Measurements from ENCODE around the gene SERPINB8.

The SERPINB8 gene

GRCh38 chr18:63970809-63971205 lies 926 bp downstream of the SERPINB8 start:
- Histone ChIP-seq H3K27me3 (ENCODE audit: insufficient read depth, poor library complexity, severe bottlenecking) (no peaks in the 10 kb centered on the region), H3K4me3 (replicated peaks; ENCODE audit: insufficient read depth, low read length) (peak overlapping the region; percentile 95), H3K27ac (replicated peaks) (peak overlapping the region; percentile 87)
- TF ChIP-seq GABPA (IDR thresholded peaks at IDR 0.05; ENCODE audit: low read depth) = no peak
- TF ChIP-seq POLR2AphosphoS5 (IDR thresholded peaks at IDR 0.05; ENCODE audit: low read depth) = no peak
- TF ChIP-seq REST (IDR thresholded peaks at IDR 0.05; ENCODE audit: insufficient replicate concordance, low read depth) = no peak
- DNase-seq (ENCODE audit: low read depth in 1 of 2, low spot score in 1 of 2) = no peak

- Histone ChIP-seq H3K4me3 (replicated peaks; ENCODE audit: insufficient read depth, low read length) (peak overlapping the region; percentile 95), H3K27me3 (ENCODE audit: insufficient read depth, poor library complexity, severe bottlenecking) (no peaks in the 10 kb centered on the region), H3K27ac (replicated peaks) (peak overlapping the region; percentile 87)
- TF ChIP-seq REST (IDR thresholded peaks at IDR 0.05; ENCODE audit: insufficient replicate concordance, low read depth) (no peak), POLR2AphosphoS5 (IDR thresholded peaks at IDR 0.05; ENCODE audit: low read depth) (no peak), GABPA (IDR thresholded peaks at IDR 0.05; ENCODE audit: low read depth) (no peak), SPI1 (IDR thresholded peaks at IDR 0.05; ENCODE audit: borderline replicate concordance, low read depth) (no peak), CTCF (IDR thresholded peaks at IDR 0.05; ENCODE audit: insufficient read depth, low read length) (no peak)
- no peak for DNase-seq (ENCODE audit: low read depth in 1 of 2, low spot score in 1 of 2)
These were observed 1.6 kb downstream of the SERPINB8 start for GRCh38 chr18:63971320-63972001.

GRCh38 chr18:63972002-63972376 lies 2.1 kb downstream of the SERPINB8 start:
- DNase-seq (ENCODE audit: low read depth in 1 of 2, low spot score in 1 of 2) = no peak
- H3K27me3 ChIP-seq (ENCODE audit: insufficient read depth, poor library complexity, severe bottlenecking) = no peaks in the 10 kb centered on the region
- H3K27ac ChIP-seq (replicated peaks) = no peak overlapping the region; the same call in 1 of the 2 replicates
- TF ChIP-seq GABPA (IDR thresholded peaks at IDR 0.05; ENCODE audit: low read depth) (no peak), SPI1 (IDR thresholded peaks at IDR 0.05; ENCODE audit: borderline replicate concordance, low read depth) (no peak), POLR2AphosphoS5 (IDR thresholded peaks at IDR 0.05; ENCODE audit: low read depth) (no peak), CTCF (IDR thresholded peaks at IDR 0.05; ENCODE audit: insufficient read depth, low read length) (no peak), REST (IDR thresholded peaks at IDR 0.05; ENCODE audit: insufficient replicate concordance, low read depth) (no peak)
- H3K4me3 ChIP-seq (replicated peaks; ENCODE audit: insufficient read depth, low read length) = no peak overlapping the region; the same call in 1 of the 2 replicates

Measured in HL-60 (cell line).